Activated T-cell treated with anti-CD3 and anti-CD28 coated beads for 4 hours (primary cell): ENCODE data around the gene POMT2.

Source experiments
- DNase-seq: peaks from one replicate; pipeline ENCODE4 v3.0.0-alpha.2; 2020

Gene POMT2

DNA sequence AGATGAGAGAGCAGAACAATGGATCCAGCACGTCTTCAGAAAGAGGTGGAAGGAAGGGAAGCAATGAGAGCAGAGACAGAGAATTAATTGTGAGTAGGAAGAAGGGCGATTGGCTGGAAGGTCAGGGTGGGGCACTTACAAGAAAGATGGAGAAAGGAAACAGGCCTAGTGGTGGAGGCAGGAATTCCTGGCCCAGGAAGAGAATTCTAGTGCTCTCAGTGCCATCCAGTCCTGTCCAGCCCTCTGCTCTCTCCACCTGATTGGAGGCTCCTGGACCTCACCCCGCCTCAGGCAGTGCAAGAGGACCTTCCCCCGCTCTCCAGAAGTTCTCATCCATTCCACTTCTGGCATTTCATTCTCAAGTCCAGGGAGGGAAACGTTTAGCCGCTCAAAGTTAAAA lies 92.6 kb downstream of the POMT2 start:
- DNase-seq: no peak

DNA sequence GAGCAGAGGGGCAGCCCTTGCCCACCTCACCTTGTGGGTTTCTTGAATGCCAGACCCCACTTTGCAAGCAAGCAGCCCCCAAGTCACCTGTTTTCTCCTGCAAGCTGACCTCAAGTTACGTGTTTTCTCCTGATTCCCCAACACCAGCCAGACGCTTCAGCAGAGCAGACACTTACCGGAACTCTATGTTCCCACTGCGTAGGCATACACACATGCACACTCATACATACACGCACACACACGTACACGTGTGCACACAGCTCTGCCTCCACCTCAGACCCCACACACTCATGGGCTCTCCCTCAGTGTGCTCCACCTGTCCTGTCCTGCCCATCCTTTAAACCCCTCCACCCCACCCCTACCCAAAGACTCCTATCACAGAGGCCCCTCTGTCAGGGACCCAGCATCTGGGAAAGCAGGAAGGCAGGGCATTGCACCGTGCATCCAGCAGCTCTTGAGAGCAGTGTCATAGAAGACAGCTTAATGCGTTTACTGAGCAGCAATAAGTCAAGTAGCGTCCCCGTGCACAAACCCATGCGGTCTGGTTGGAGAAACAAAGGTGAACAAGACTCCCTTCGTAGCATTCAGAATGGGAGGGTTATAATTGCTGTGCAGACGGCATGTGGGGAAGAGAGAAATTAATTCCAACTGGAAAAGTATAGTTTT lies 94.7 kb downstream of the POMT2 start:
- no peak for DNase-seq

- DNase-seq: no peak
Measured at GRCh38 chr14:77225254-77225653, 95.4 kb downstream of the POMT2 start.
